ENCODE results near the gene ATL2.

- TF ChIP-seq CTCF (IDR thresholded peaks at IDR 0.05; ENCODE audit: low read depth, low read length) = no peak
- TF ChIP-seq EZH2phosphoT487 (IDR thresholded peaks at IDR 0.05; ENCODE audit: low read depth) = no peak
Observed at GRCh38 chr2:38279201-38279600, 97.9 kb downstream of the ATL2 start.
